ENCODE data around the gene CDC42EP4. TPM values are rescaled to one million over a fixed set of nuclear protein-coding genes. Genes with fewer than 3 reads are reported as not detected.
A peak's percentile ranks its signal among the peaks of the same experiment; 100 is the strongest.

The CDC42EP4 gene
- total RNA-seq, 1 donor from 2014 or later: 44.6 TPM

GRCh38 chr17:73257516-73257915, 54.3 kb downstream of the CDC42EP4 start:
- TF ChIP-seq, protein P1, sequence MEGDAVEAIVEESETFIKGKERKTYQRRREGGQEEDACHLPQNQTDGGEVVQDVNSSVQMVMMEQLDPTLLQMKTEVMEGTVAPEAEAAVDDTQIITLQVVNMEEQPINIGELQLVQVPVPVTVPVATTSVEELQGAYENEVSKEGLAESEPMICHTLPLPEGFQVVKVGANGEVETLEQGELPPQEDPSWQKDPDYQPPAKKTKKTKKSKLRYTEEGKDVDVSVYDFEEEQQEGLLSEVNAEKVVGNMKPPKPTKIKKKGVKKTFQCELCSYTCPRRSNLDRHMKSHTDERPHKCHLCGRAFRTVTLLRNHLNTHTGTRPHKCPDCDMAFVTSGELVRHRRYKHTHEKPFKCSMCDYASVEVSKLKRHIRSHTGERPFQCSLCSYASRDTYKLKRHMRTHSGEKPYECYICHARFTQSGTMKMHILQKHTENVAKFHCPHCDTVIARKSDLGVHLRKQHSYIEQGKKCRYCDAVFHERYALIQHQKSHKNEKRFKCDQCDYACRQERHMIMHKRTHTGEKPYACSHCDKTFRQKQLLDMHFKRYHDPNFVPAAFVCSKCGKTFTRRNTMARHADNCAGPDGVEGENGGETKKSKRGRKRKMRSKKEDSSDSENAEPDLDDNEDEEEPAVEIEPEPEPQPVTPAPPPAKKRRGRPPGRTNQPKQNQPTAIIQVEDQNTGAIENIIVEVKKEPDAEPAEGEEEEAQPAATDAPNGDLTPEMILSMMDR (IDR thresholded peaks at IDR 0.05): no peak
- intact Hi-C loops (cut with DNase I): loop anchor here (5.0 kb wide), 1 partner anchor 110 kb away; no protein-coding TSS in a partner anchor
- ATAC-seq (no peak), DNase-seq (no peak)
- Histone ChIP-seq H3K36me3 (no peaks in the 10 kb centered on the region), H3K4me1 (no peaks in the 10 kb centered on the region), H3K27ac (no peak overlapping the region), H3K27me3 (ENCODE audit: low read depth) (no peaks in the 10 kb centered on the region), H3K9me3 (no peaks in the 10 kb centered on the region), H3K4me3 (no peak overlapping the region)

DNA sequence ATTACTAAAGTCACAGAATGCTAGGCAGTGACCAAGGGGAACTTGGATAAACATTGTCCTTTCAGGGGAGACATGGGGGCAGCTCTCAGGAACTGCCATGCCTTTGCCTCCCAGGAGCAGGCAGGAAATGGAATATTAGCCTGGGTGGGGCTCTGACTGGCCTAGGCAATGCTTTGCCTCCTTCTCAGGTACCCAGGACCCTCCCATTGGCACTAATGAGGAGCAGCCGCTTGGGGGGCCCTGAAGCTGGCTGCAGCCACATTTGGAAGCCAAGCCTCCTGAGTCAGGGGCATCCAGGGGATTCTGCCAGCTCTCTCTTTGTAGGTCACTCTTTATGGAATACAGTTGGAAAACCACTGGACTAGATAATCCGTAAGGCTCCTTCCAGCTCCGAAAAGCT, 55.6 kb downstream of the CDC42EP4 start:
- TF ChIP-seq, protein P1 (IDR thresholded peaks at IDR 0.05): no peak
- ATAC-seq (no peak), DNase-seq (no peak)
- no peaks in the 10 kb centered on the region for H3K9me3 ChIP-seq
- H3K4me3 ChIP-seq: no peak overlapping the region
- no peaks in the 10 kb centered on the region for H3K36me3 ChIP-seq
- no peaks in the 10 kb centered on the region for H3K27me3 ChIP-seq (ENCODE audit: low read depth)
- intact Hi-C loops (cut with DNase I): loop anchor here (5.0 kb wide), 1 partner anchor 111 kb away; no protein-coding TSS in a partner anchor
- no peak overlapping the region for H3K27ac ChIP-seq
- no peaks in the 10 kb centered on the region for H3K4me1 ChIP-seq

GRCh38 chr17:73255671-73256181, 56.1 kb downstream of the CDC42EP4 start:
- H3K27ac ChIP-seq: no peak overlapping the region
- no peaks in the 10 kb centered on the region for H3K9me3 ChIP-seq
- H3K4me1 ChIP-seq: no peaks in the 10 kb centered on the region
- no peaks in the 10 kb centered on the region for H3K27me3 ChIP-seq (ENCODE audit: low read depth)
- TF ChIP-seq, protein P1 (IDR thresholded peaks at IDR 0.05): peak; percentile 99
- DNase-seq (peak; percentile 66), ATAC-seq (peak; percentile 69 to 76)
- H3K4me3 ChIP-seq: no peak overlapping the region
- intact Hi-C loops (cut with DNase I): loop anchor here (5.0 kb wide), 1 partner anchor 112 kb away; no protein-coding TSS in a partner anchor
- H3K36me3 ChIP-seq: no peaks in the 10 kb centered on the region

GRCh38 chr17:73251871-73252270, 59.9 kb downstream of the CDC42EP4 start:
- TF ChIP-seq, protein P1 (IDR thresholded peaks at IDR 0.05): no peak
- intact Hi-C loops (cut with DNase I): no loop called here
- Histone ChIP-seq H3K4me3 (no peak overlapping the region), H3K9me3 (no peaks in the 10 kb centered on the region), H3K27me3 (ENCODE audit: low read depth) (no peaks in the 10 kb centered on the region), H3K36me3 (peaks cover 21% of the 10 kb centered on the region), H3K27ac (no peak overlapping the region), H3K4me1 (no peaks in the 10 kb centered on the region)
- no peak for DNase-seq
- ATAC-seq: no peak

DNA sequence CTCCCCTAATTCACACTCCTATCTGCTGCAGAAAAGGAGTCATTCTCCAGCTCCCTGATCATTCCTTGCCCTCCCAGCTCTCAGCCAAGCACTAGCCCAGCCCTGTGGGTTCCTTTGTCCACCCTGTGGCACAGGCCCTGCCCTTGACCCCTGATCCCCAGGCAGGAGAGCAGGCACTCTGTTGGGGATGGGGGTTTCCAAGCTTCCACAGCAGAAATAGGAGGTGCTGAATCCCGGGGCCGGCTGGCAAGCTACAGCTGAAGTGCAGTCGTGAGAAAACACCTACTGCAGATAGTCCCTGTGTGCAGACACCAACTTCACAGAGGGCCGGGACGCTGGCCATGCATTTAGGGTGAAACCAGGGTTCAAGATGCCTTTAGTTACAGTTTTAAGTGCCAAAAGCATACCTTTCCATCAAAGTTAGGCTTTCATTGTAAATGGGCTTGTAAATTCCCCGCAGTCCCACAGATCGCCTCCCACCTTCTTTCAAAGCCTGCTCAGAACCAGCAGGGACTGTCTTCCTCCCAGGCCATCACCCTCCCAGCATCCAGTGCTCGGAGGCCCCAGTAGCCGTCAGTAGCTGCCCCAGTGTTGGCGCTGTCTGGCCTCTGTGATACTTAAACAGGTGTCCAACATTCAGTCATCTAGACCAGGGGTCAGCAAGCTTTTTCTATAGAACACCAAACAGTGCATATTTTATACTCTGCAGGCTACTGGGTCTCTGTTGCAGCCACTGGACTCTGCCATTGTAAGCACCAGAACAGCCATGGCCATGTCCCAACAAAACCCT, 60.8 kb downstream of the CDC42EP4 start:
- DNase-seq (no peak), ATAC-seq (no peak)
- intact Hi-C loops (cut with DNase I): no loop called here
- Histone ChIP-seq H3K9me3 (no peaks in the 10 kb centered on the region), H3K4me1 (no peaks in the 10 kb centered on the region), H3K4me3 (no peak overlapping the region), H3K27me3 (ENCODE audit: low read depth) (no peaks in the 10 kb centered on the region), H3K36me3 (peaks cover 29% of the 10 kb centered on the region), H3K27ac (no peak overlapping the region)
- TF ChIP-seq, protein P1 (IDR thresholded peaks at IDR 0.05): no peak
